ENCODE measurements around the gene ENTHD1.

GRCh38 chr22:39728236-39728860, 165.2 kb downstream of the ENTHD1 start:
- no peak for TF ChIP-seq CTCF (conservative IDR thresholded peaks at IDR 0.05; ENCODE audit: low read depth, low read length)
- no peak for TF ChIP-seq POLR2A (IDR thresholded peaks at IDR 0.05; ENCODE audit: low read depth, low read length)
- no peak for TF ChIP-seq MXI1 (IDR thresholded peaks at IDR 0.05; ENCODE audit: borderline replicate concordance, low read depth, low read length)
- no peak for TF ChIP-seq RCOR1 (IDR thresholded peaks at IDR 0.05; ENCODE audit: insufficient replicate concordance, low read length)
